ENCODE data around the gene PKHD1.

- TF ChIP-seq EZH2 (IDR thresholded peaks at IDR 0.05; ENCODE audit: low read length, unreplicated experiment) (no peak), CTCF (conservative IDR thresholded peaks at IDR 0.05; ENCODE audit: low read depth, low read length) (no peak)
These were observed 222.2 kb downstream of the PKHD1 start for GRCh38 chr6:51865176-51865575.
